Brain microvascular endothelial cell (primary cell): ENCODE results near the gene FBXW7.

Experiments used
- DNase-seq: peaks from one replicate; pipeline ENCODE4 v3.0.0-alpha.2; 2020
- H3K27ac ChIP-seq: fragments of 250-450 bp; sonication (Bioruptor Pico); 2 replicates; pipeline ENCODE4 v1.5.1; 2020; ENCODE audit warnings: mild to moderate bottlenecking, moderate library complexity
- H3K27me3 ChIP-seq: fragments of 250-450 bp; sonication (Bioruptor Pico); replicated peaks from 2 replicates; pipeline ENCODE4 v1.5.1; 2020; ENCODE audit warnings: mild to moderate bottlenecking
- H3K36me3 ChIP-seq: fragments of 250-450 bp; sonication (Bioruptor Pico); replicated peaks from 2 replicates; pipeline ENCODE4 v1.5.1; 2020; ENCODE audit warnings: mild to moderate bottlenecking
- H3K4me3 ChIP-seq: 2 replicates; pipeline ENCODE4 v1.5.1; 2011; ENCODE audit warnings: low read depth, mild to moderate bottlenecking, control low read depth, low read length, moderate library complexity
- in situ Hi-C: cut with HindIII; loops from 2 replicates; pipeline ENCODE4 v1.10.0; 2017; ENCODE audit warnings: low sequenced_read_pairs, low pct_ligation_motif_present
- TF ChIP-seq, protein P1 (sequence below): IDR thresholded peaks from 2 replicates; pipeline ENCODE4 v1.5.1; 2011; ENCODE audit warnings: low read depth, mild to moderate bottlenecking, moderate library complexity, low read length, control low read depth, inconsistent platforms; ENCODE audit errors: missing control alignments

FBXW7 gene

DNA sequence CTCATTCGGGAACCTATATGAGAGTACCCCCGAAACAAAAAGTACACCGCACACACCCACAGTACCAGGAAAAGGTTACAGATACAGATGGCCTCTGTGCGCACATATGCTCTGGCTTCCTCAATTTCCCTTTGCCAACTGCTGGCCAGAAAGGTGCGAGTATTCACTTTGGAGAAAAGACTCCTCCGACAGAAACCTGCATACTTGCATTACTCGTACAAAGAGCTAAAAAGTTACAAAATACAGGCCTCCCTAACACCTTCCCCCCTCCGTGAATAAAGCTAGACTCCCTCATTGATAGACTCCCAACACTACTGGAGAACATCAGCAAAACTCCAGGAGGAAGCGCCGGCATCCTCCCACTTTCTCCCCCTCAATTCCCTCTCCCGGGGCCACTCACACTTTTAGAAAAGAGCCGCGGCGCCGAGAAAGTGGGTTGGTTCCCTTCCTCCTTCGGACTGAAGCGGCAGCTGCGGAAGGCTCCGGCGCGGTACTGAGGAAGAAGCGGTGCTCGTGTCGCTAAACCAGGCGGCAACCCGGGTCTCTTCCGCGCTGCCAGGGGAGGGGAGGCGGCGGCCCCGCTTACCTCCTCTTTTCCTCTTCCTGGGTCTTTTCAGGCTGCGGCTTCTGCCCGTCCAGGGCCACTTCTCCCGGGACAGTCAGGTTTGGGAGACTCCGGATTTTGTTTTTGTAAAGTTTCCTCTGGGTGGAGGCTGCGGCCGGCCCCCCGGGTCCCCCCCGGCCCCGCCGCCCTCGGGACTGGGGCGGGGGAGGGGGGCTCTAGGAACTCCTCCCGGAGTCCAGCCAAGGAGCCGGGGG is 1.1 kb downstream of the FBXW7 start:
- in situ Hi-C loops: no loop called here
- no peak for DNase-seq
- Histone ChIP-seq H3K36me3 (no peaks in the 10 kb centered on the region), H3K27me3 (no peaks in the 10 kb centered on the region), H3K27ac (no peak overlapping the region), H3K4me3 (peak overlapping the region; percentile 99)
- TF ChIP-seq, protein P1, sequence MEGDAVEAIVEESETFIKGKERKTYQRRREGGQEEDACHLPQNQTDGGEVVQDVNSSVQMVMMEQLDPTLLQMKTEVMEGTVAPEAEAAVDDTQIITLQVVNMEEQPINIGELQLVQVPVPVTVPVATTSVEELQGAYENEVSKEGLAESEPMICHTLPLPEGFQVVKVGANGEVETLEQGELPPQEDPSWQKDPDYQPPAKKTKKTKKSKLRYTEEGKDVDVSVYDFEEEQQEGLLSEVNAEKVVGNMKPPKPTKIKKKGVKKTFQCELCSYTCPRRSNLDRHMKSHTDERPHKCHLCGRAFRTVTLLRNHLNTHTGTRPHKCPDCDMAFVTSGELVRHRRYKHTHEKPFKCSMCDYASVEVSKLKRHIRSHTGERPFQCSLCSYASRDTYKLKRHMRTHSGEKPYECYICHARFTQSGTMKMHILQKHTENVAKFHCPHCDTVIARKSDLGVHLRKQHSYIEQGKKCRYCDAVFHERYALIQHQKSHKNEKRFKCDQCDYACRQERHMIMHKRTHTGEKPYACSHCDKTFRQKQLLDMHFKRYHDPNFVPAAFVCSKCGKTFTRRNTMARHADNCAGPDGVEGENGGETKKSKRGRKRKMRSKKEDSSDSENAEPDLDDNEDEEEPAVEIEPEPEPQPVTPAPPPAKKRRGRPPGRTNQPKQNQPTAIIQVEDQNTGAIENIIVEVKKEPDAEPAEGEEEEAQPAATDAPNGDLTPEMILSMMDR: no peak

DNA sequence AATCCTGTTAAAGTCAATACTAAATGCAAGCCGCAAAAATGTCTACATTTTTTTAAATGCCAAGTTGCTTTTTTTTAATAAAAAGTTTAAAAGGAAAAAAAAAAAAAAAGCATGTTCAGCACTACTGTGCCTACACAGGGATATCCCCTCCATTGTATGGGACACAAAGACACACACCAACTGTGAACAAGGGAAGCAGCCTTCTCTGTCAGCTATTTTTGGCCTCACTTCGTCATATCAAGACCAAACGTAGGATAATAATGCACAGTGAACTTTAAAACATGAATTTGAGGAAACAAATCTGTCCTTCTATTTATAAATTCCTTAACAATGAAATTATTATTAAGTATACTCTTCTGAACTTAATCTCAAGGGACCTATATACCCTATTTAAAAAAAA is 4.4 kb downstream of the FBXW7 start:
- Histone ChIP-seq H3K27ac (no peak overlapping the region), H3K27me3 (no peaks in the 10 kb centered on the region), H3K4me3 (no peak overlapping the region), H3K36me3 (no peaks in the 10 kb centered on the region)
- in situ Hi-C loops: no loop called here
- DNase-seq: no peak
- TF ChIP-seq, protein P1: no peak

DNA sequence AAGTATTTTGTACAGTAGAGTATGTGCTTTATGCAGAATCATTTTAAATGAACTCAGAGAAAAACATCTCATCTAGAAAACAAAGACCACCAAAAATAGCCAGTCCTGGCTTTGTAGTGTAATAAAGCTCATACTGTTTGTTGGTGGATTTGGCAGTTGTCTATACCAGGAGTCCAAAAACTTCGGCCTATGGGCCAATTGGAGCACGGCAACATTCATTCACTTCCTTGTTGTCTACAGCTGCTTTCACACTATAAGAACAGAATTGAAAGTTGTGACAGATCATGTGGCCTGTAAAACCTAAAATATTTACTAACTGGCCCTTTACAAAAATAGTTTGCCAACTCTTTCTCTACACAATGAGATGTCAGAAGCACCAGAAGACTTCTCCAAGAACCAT is 5.3 kb downstream of the FBXW7 start:
- no peak overlapping the region for H3K27ac ChIP-seq
- H3K36me3 ChIP-seq: no peaks in the 10 kb centered on the region
- no peak for DNase-seq
- H3K27me3 ChIP-seq: no peaks in the 10 kb centered on the region
- in situ Hi-C loops: no loop called here
- TF ChIP-seq, protein P1: no peak
- H3K4me3 ChIP-seq: no peak overlapping the region

DNA sequence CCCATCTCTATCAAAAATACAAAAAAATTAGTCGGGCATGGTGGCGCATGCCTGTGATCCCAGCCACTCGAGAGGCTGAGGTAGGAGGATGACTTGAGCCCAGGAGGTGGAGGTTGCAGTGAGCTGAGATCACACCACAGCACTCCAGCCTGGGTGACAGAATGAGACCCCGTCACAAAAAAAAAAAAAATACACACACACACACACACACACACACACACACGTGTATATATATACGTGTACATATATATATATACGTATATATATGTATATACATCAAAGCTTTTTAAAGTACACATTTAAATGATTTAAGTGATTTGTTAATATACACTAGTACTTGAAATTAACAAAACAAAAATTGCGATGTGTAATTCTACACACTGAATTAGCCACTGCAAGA is 6.0 kb downstream of the FBXW7 start:
- TF ChIP-seq, protein P1: no peak
- DNase-seq: no peak
- no peak overlapping the region for H3K4me3 ChIP-seq
- no peaks in the 10 kb centered on the region for H3K36me3 ChIP-seq
- H3K27me3 ChIP-seq: no peaks in the 10 kb centered on the region
- no peak overlapping the region for H3K27ac ChIP-seq
- in situ Hi-C loops: no loop called here

DNA sequence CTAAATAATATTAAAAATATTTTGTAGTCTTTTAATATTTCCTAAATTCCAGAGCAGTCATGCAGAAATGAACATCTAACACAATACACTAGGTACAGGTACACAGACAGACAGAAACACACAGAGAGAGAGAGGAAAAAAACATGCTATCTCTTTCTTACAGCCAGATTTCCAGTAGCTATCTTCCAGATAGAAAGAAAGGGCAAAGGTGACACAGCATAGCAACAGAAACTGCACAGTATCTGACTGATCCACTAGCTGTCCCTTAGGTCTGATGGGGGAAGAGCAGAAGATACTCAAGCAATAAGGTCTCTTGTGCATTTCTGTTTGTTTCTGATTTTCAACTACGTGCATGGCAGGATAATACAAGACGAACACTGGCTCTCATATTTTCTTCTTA is 7.8 kb downstream of the FBXW7 start:
- in situ Hi-C loops: no loop called here
- no peak overlapping the region for H3K27ac ChIP-seq
- TF ChIP-seq, protein P1: no peak
- DNase-seq: no peak
- no peak overlapping the region for H3K4me3 ChIP-seq
- no peaks in the 10 kb centered on the region for H3K36me3 ChIP-seq
- no peaks in the 10 kb centered on the region for H3K27me3 ChIP-seq

DNA sequence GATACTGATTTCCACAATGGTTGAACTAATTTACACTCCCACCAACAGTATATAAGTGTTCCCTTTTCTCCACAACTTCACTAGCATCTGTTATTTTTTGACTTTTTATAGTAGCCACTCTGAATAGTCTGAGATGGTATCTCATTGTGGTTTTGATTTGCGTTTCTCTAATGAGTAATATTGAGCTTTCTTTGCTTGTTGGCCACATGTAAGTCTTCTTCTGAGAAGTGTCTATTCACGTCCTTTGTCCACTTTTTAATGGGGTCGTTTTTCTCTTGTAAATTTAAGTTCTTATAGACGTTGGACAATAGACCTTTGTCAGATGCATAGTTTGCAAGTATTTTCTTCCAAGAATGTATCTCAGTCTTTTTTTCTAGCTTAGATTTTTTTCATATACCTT is 10.0 kb downstream of the FBXW7 start:
- no peak for DNase-seq
- in situ Hi-C loops: no loop called here

More for the DNA sequence above, 10.0 kb downstream of the FBXW7 start:
- Histone ChIP-seq H3K27me3 (no peaks in the 10 kb centered on the region), H3K36me3 (no peaks in the 10 kb centered on the region), H3K27ac (no peak overlapping the region), H3K4me3 (no peak overlapping the region)
- TF ChIP-seq, protein P1: no peak
